ENCODE results near the gene MYBPH. TPM values are rescaled to one million over a fixed set of nuclear protein-coding genes. Genes with fewer than 3 reads are reported as not detected.

Gene MYBPH
- total RNA-seq, 4 donors from 2014 or later: not detected

DNA sequence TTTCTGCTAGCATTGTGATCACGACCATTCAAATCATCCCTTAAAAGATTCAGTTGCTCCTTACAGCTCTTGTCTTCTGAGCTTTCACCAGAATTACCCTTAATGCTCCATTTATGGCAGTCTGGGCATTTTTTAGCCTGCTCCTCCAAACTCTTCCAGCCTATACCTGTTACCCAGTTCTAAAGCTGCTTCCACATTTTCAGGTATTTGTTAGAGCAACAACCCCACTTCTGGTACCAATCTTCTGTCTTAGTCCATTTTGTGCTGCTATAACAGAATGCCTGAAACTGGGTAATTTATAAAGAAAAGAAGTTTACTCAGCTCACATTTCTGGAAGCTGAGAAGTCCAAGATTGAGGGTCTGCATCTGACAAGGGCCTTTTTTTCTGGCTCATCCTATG, 17.2 kb downstream of the MYBPH start:
- DNase-seq: no peak
- H3K27me3 ChIP-seq: peaks cover 0 to 38% (median 0%) of the 10 kb centered on the region in 4 donors
- H3K4me1 ChIP-seq: peaks cover 0 to 10% (median 3%) of the 10 kb centered on the region in 3 donors
- WGBS, 2 donors: 64 to 73% methylated on average over 1 of the region's 1 CpG
- no peak overlapping the region for H3K27ac ChIP-seq
- H3K4me3 ChIP-seq: no peak overlapping the region
- no peak for TF ChIP-seq CTCF (IDR thresholded peaks at IDR 0.05)
- no peak for TF ChIP-seq POLR2A (IDR thresholded peaks at IDR 0.05)
- intact Hi-C loops (cut with DNase I): no loop called here
- peaks cover 0 to 6% (median 4%) of the 10 kb centered on the region in 3 donors for H3K9me3 ChIP-seq
- no peaks in the 10 kb centered on the region for H3K36me3 ChIP-seq

DNA sequence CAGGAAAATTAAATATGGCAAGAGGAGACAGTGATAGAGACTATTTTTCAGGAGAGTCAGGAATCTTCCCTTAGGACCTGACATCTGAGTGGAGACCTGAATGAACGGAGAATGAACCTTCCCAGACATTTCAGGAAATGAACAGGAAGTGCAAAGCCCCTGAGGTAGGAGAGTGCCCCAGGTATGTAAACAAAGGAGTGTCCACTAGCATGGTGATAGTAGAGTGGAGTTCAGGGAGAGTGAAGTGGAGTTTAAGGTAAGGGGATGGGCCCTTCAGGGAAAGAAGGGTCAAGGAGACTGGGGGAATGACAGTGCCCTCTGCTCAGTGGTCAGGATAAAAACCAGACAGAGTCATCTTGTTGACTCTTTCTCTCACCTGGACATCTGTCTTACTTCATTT, 19.3 kb downstream of the MYBPH start:
- WGBS, 2 donors: 61 to 67% methylated on average over 1 of the region's 1 CpG
- Histone ChIP-seq H3K27ac (no peak overlapping the region), H3K36me3 (no peaks in the 10 kb centered on the region), H3K4me1 (peaks cover 0 to 23% (median 3%) of the 10 kb centered on the region in 3 donors), H3K4me3 (no peak overlapping the region), H3K9me3 (peaks cover 0 to 6% (median 4%) of the 10 kb centered on the region in 3 donors), H3K27me3 (peaks cover 0 to 25% (median 0%) of the 10 kb centered on the region in 4 donors)
- TF ChIP-seq CTCF (IDR thresholded peaks at IDR 0.05) (no peak), POLR2A (IDR thresholded peaks at IDR 0.05) (no peak)
- intact Hi-C loops (cut with DNase I): no loop called here
- no peak for DNase-seq

DNA sequence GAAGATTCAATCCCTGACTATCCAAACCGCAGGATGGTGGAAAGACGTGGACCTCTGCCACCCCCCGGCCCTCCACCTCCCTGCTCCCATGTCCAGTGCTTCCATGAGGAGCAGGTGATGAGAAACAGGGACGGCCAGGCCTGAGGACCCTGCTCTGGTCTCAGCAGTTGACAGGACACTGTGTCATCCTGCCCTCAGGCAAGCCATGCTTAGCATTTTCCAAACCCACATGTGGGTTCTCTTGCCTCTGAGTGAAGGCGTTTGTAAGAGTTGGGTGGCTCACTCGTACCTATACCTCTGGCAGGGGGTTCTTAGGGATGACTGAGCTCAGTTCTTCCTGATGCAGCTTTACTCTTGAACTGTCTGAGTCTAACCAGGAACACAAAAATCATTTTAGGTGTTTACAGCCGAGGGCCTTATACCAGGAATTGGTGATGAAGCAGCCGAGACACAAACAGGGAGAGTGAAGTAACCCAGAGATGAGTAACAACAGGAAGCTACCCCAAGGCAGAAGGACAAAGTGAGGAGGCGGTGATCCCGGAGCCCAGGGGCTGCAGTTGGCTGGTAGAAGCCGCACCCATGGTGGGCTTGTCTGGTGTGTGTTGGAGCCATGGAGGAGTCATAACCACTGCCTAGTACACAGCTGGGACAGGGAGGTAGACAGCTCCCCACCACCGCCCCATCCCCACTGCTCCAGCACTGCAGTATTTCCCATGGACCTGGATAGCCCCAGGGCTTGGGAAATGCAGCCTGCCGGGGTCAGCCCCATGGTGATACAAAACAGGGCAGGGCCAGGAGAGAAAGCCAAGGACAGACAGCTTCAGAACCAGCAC, 21.4 kb downstream of the MYBPH start:
- Histone ChIP-seq H3K27me3 (peaks cover 0 to 20% (median 0%) of the 10 kb centered on the region in 4 donors), H3K36me3 (no peaks in the 10 kb centered on the region), H3K4me3 (no peak overlapping the region), H3K27ac (no peak overlapping the region), H3K4me1 (peaks cover 0 to 23% (median 3%) of the 10 kb centered on the region in 3 donors), H3K9me3 (peaks cover 0 to 6% (median 4%) of the 10 kb centered on the region in 3 donors)
- WGBS, 2 donors: 51 to 68% methylated on average over 10 to 12 of the region's 13 CpGs
- TF ChIP-seq CTCF (IDR thresholded peaks at IDR 0.05) (no peak), POLR2A (IDR thresholded peaks at IDR 0.05) (no peak)
- no peak for DNase-seq
- intact Hi-C loops (cut with DNase I): no loop called here

GRCh38 chr1:203153051-203153988, 22.3 kb downstream of the MYBPH start:
- H3K36me3 ChIP-seq: no peaks in the 10 kb centered on the region
- peaks cover 0 to 23% (median 3%) of the 10 kb centered on the region in 3 donors for H3K4me1 ChIP-seq
- intact Hi-C loops (cut with DNase I): no loop called here
- H3K9me3 ChIP-seq: peaks cover 0 to under 1% (median under 1%) of the 10 kb centered on the region in 3 donors
- no peak for DNase-seq
- H3K27ac ChIP-seq: no peak overlapping the region
- H3K4me3 ChIP-seq: no peak overlapping the region
- H3K27me3 ChIP-seq: peaks cover 0 to 17% (median 0%) of the 10 kb centered on the region in 4 donors
- TF ChIP-seq POLR2A (IDR thresholded peaks at IDR 0.05) (no peak), CTCF (IDR thresholded peaks at IDR 0.05) (no peak)
- 68 to 85% methylated on average over 8 of the region's 9 CpGs for WGBS, 2 donors
